Measurements from ENCODE around the gene ECSIT.
A peak's percentile ranks its signal among the peaks of the same experiment; 100 is the strongest.

Gene ECSIT

DNA sequence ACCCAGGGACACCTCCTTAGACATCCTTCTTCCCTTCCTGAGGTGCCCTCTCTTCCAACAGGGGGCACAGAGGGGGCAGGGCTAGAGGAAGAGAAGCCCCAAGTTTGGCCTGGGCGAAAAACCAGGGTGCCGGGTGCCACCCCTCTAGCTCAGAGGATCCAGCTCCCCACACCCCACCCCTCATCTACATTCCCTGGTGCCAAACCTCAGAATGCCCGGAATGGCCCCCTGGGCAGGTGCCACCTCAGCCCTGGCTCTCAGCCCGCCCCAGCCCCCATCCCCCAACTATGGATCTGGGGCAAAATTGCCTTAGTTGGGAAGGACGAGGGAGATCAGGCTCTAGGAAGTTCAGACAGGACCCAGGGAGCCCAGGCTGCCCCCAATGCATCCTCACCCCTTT is 11.7 kb upstream of the ECSIT start:
- peaks cover 15% of the 10 kb centered on the region for H3K4me1 Mint-ChIP-seq
- H3K9me3 Mint-ChIP-seq: no peaks in the 10 kb centered on the region
- H3K27ac Mint-ChIP-seq: peak overlapping the region in 2 of 3 experiments; percentile 46 to 50
- H3K36me3 Mint-ChIP-seq (ENCODE audit: low read depth): no peaks in the 10 kb centered on the region
- H3K27me3 Mint-ChIP-seq (ENCODE audit: low read depth): peaks cover 14% of the 10 kb centered on the region
- TF ChIP-seq, protein P1, sequence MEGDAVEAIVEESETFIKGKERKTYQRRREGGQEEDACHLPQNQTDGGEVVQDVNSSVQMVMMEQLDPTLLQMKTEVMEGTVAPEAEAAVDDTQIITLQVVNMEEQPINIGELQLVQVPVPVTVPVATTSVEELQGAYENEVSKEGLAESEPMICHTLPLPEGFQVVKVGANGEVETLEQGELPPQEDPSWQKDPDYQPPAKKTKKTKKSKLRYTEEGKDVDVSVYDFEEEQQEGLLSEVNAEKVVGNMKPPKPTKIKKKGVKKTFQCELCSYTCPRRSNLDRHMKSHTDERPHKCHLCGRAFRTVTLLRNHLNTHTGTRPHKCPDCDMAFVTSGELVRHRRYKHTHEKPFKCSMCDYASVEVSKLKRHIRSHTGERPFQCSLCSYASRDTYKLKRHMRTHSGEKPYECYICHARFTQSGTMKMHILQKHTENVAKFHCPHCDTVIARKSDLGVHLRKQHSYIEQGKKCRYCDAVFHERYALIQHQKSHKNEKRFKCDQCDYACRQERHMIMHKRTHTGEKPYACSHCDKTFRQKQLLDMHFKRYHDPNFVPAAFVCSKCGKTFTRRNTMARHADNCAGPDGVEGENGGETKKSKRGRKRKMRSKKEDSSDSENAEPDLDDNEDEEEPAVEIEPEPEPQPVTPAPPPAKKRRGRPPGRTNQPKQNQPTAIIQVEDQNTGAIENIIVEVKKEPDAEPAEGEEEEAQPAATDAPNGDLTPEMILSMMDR (IDR thresholded peaks at IDR 0.05; ENCODE audit: unreplicated experiment in 3 of 3): no peak
- H3K4me3 Mint-ChIP-seq: peak overlapping the region in 1 of 3 experiments; percentile 75

DNA sequence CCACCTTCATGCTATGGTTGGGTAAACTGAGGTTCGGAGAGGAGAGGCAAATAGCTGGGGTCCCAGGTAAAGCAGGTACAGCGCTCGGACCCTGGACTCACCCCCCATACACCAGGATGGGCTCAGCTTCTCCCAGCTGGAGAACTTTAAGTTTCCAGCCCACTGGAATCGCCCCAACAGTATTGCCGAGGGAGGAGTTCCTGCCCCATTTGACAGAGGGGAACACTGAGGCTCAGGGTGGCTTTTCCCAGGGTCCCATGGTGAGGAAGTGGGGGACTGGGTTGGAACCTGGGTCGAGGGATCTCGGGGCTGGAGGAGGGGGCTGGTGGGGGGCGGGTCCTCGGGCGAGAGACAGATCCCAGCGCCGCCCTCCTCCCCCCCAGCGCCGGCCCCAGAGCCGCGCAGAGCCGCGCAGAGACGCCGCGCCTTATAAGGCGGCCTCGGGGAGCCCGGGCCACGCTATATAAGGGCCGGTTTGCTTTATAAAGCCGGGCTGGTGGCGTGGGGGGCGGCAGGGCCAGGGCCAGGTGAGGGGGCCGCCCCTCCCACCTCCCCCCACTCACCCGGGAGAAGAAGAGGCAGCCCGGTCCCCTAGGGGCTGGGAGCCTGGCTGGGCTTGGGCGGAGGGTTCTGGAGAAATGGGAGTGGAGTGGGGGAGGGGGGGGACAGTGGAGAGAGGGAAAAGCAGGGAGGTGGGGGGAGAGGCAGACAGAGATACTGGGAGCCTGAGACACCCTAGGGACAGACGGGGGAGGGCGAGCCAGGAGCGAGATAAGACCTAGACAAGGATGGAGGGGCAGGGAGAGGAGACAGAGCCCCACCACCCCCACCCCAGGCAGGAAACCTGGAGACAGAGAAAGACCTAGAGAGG is 10.8 kb upstream of the ECSIT start:
- Mint-ChIP-seq H3K27me3 (ENCODE audit: low read depth) (peaks cover 19% of the 10 kb centered on the region), H3K27ac (peak overlapping the region in 2 of 3 experiments; percentile 46 to 50), H3K36me3 (ENCODE audit: low read depth) (no peaks in the 10 kb centered on the region), H3K4me1 (peaks cover 18% of the 10 kb centered on the region), H3K9me3 (no peaks in the 10 kb centered on the region), H3K4me3 (peak overlapping the region; percentile 74 to 81 (median 79))
- TF ChIP-seq, protein P1 (IDR thresholded peaks at IDR 0.05; ENCODE audit: unreplicated experiment in 3 of 3): no peak

DNA sequence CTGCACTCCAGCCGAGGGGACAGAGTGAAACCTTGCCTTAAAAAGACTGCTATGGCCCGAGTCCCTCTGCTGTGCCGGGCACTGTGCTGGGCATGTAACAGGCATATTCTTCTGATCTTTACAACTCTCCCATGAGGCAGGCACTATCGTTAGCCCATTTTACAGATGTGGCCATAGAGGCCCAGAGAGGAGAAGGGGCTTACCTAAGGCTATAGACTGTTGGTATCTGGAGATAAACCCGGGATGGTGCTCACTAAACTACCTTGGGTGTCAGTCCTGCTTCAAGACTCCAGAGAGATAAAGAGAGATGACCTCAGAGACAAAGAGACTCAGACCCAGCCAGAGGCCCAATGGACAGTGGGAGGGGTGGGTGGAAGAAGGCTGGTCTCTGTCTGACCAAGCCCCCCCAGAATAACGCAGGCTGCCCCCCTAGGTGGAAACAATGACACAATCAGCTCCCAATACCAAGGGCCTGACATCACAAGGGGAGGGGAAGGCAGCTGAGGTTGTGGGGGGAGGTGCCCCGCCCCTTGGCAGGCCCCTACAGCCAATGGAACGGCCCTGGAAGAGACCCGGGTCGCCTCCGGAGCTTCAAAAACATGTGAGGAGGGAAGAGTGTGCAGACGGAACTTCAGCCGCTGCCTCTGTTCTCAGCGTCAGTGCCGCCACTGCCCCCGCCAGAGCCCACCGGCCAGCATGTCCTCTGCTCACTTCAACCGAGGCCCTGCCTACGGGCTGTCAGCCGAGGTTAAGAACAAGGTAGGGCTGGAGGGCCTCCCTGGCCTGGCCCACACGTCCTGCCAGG is 9.5 kb upstream of the ECSIT start, which contains the start of gene CNN1:
CNN1 (plus strand) TSS at position 620 of the 805 bp plus-strand sequence; CDS start at position 697, 77 bp downstream.
- H3K4me3 Mint-ChIP-seq: peak within 1 kb of the TSS; percentile 70 to 81 (median 79)
- peaks cover 21% of the 10 kb centered on the region for H3K27me3 Mint-ChIP-seq (ENCODE audit: low read depth)
- H3K9me3 Mint-ChIP-seq: no peaks in the 10 kb centered on the region
- TF ChIP-seq, protein P1 (IDR thresholded peaks at IDR 0.05; ENCODE audit: unreplicated experiment in 3 of 3): no peak
- peak within 1 kb of the TSS in 2 of 3 experiments; percentile 43 to 76 for H3K27ac Mint-ChIP-seq
- peaks cover 18% of the 10 kb centered on the region for H3K4me1 Mint-ChIP-seq
- H3K36me3 Mint-ChIP-seq (ENCODE audit: low read depth): no peaks in the 10 kb centered on the region

DNA sequence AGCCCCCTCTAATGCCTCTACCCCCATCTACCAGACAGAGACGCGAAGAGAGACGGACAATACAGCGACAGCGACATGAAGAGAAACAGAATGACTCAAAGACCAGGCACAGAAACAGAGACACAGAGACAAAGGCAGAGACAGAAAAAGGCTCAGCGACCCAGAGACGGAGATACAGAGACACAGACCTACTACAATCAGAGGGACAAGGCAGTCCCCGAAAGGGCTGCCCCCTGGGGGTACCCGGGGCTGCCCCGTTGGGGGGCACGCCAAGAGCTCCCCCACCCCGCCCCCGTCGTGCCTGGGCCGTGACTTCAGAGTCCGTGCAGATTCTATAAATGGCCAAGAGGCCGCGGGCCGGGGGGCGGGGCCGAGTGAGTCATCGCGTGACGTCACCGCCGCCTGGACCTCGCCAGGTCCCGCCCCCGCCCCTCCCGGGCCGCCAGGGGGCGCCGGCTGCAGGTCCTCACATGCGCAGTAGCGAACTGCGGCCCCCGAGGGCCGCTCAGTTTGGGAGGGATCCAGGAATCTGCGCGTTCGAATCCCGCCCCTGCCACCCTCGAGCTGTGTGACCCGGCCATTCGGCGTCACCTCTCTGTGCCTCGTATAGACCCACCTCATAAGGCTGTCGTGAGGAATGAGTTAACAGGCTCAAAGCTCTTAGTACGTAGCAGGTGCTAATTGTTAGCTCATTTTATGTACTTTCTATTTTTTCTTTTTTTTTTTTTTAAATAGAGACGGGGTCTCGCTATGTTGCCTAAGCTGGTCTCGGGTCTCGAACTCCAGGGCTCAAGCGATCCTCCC is 7.1 kb upstream of the ECSIT start:
- Mint-ChIP-seq H3K27ac (peak overlapping the region in 1 of 3 experiments; percentile 83), H3K36me3 (ENCODE audit: low read depth) (no peaks in the 10 kb centered on the region), H3K4me3 (peak overlapping the region; percentile 72 to 81 (median 75)), H3K9me3 (no peaks in the 10 kb centered on the region), H3K27me3 (ENCODE audit: low read depth) (peaks cover 26% of the 10 kb centered on the region), H3K4me1 (peaks cover 18% of the 10 kb centered on the region)
- TF ChIP-seq, protein P1 (IDR thresholded peaks at IDR 0.05; ENCODE audit: unreplicated experiment in 3 of 3): peak; percentile 82 to 91 (median 89)

DNA sequence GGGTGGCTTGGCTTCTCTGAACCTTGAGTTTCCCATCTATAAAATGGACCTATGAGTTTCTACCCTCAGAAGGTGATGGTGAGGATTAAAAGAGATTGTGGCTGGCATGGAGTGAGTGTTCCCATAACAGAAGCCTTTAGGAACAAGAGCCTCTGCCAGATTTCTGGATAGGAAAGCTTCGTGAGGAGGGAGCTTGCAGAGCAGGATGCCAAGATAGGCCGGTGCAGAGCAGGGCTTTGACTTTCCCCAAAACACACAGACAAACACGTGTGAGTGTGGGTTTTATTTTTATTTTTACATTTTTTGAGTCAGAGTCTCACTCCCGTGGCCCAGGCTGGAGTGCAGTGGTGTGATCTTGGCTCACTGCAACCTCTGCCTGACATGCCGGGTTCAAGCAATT is 6.0 kb upstream of the ECSIT start:
- TF ChIP-seq, protein P1 (IDR thresholded peaks at IDR 0.05; ENCODE audit: unreplicated experiment in 3 of 3): no peak
- Mint-ChIP-seq H3K27ac (peak overlapping the region in 1 of 3 experiments; percentile 60), H3K27me3 (ENCODE audit: low read depth) (peaks cover 26% of the 10 kb centered on the region), H3K4me3 (peak overlapping the region in 2 of 3 experiments; percentile 34 to 46), H3K9me3 (no peaks in the 10 kb centered on the region), H3K4me1 (peaks cover 18% of the 10 kb centered on the region), H3K36me3 (ENCODE audit: low read depth) (no peaks in the 10 kb centered on the region)

Data from nephron (organoid).